ENCODE results near the gene BPIFB3. TPM values are rescaled to one million over a fixed set of nuclear protein-coding genes. Genes with fewer than 3 reads are reported as not detected.

Gene BPIFB3
- polyA plus RNA-seq: not detected in 2 replicates

GRCh38 chr20:33053291-33054106, at the start of gene BPIFB3:
BPIFB3 (plus strand) TSS chr20:33053903; CDS start chr20:33055436, 1,533 bp downstream.

GRCh38 chr20:33004141-33004751, 49.5 kb upstream of the BPIFB3 start, which contains the start of gene SUN5:
SUN5 (minus strand) TSS chr20:33004433; CDS start chr20:33004340, 93 bp downstream.

GRCh38 chr20:33007376-33008335, 46.0 kb upstream of the BPIFB3 start, which contains the start of gene BPIFB2:
BPIFB2 (plus strand) TSS chr20:33007704; CDS start chr20:33008575, 871 bp downstream.

GRCh38 chr20:33031531-33031930, 22.2 kb upstream of the BPIFB3 start, which contains the start of gene BPIFB6:
BPIFB6 (plus strand) TSS chr20:33031648; CDS start chr20:33031648, 0 bp downstream.

GRCh38 chr20:33079259-33079658, 25.6 kb downstream of the BPIFB3 start, which contains the start of gene BPIFB4:
BPIFB4 (plus strand) TSS chr20:33079643; CDS start chr20:33081527, 1,884 bp downstream.

Other genes starting within 250 kb of the BPIFB3 start
- 18.1 and 24.0 TPM in 2 replicates for gene MAPRE1, start 233.9 kb upstream of the BPIFB3 start, polyA plus RNA-seq
- gene EFCAB8, start 195.0 kb upstream of the BPIFB3 start, polyA plus RNA-seq: not detected in 2 replicates
- gene SUN5, start 49.5 kb upstream of the BPIFB3 start, polyA plus RNA-seq: not detected in 2 replicates
- not detected in 2 replicates for gene BPIFB2, start 46.2 kb upstream of the BPIFB3 start, polyA plus RNA-seq
- gene BPIFB6, start 22.3 kb upstream of the BPIFB3 start, polyA plus RNA-seq: not detected in 2 replicates
- not detected in 2 replicates for gene BPIFB4, start 25.7 kb downstream of the BPIFB3 start, polyA plus RNA-seq
- not detected in 2 replicates for gene BPIFA2, start 114.3 kb downstream of the BPIFB3 start, polyA plus RNA-seq
- not detected in 2 replicates for gene BPIFA3, start 163.4 kb downstream of the BPIFB3 start, polyA plus RNA-seq
- gene BPIFA1, start 182.1 kb downstream of the BPIFB3 start, polyA plus RNA-seq: not detected in 2 replicates
- gene BPIFB1, start 229.3 kb downstream of the BPIFB3 start, polyA plus RNA-seq: not detected in 2 replicates